Measurements from ENCODE around the gene TCOF1. TPM values are rescaled to one million over a fixed set of nuclear protein-coding genes. Genes with fewer than 3 reads are reported as not detected.

Gene TCOF1
- total and polyA plus RNA-seq, 2 donors (not counting 3 experiments of a cell fraction or from before 2014, with no cell fraction given), result 11.2 to 52.0 TPM

GRCh38 chr5:150321784-150322183 is 35.7 kb upstream of the TCOF1 start:
- CTCF ChIA-PET, result no interaction called here
- Histone ChIP-seq H2AFZ (ENCODE audit: low read depth, low read length) (no peak overlapping the region), H3K36me3 (ENCODE audit: control insufficient read depth in 2 of 2, extremely low read depth in 1 of 2, insufficient read depth in 2 of 2, low read length in 2 of 2) (no peaks in the 10 kb centered on the region), H4K20me1 (replicated peaks; ENCODE audit: control insufficient read depth, extremely low read depth, insufficient read depth, low read length) (no peaks in the 10 kb centered on the region), H3K27me3 (ENCODE audit: control insufficient read depth in 2 of 2, insufficient read depth in 2 of 2, low read length in 2 of 2) (peaks cover 0 to 3% of the 10 kb centered on the region in 2 experiments), H3K9me1 (replicated peaks; ENCODE audit: control insufficient read depth, extremely low read depth, insufficient read depth, low read length) (no peaks in the 10 kb centered on the region), H3K9ac (replicated peaks; ENCODE audit: extremely low read depth, insufficient read depth, low read length) (no peak overlapping the region), H3K4me1 (ENCODE audit: control insufficient read depth, extremely low read depth, insufficient read depth, low read length) (peaks cover 24% of the 10 kb centered on the region), H3K4me2 (ENCODE audit: insufficient read depth, low read length) (no peak overlapping the region), H3K79me2 (ENCODE audit: control insufficient read depth, insufficient read depth, low read length) (no peaks in the 10 kb centered on the region), H3K27ac (ENCODE audit: insufficient read depth, low read depth, low read length) (no peak overlapping the region), H3K4me3 (replicated peaks in 1 of 3; ENCODE audit: insufficient read depth in 1 of 3, low read depth in 1 of 3, low read length in 3 of 3) (no peak overlapping the region), H3K9me3 (replicated peaks; ENCODE audit: control insufficient read depth, insufficient read depth, low read length) (no peaks in the 10 kb centered on the region)
- dilution Hi-C loops (cut with MboI; ENCODE audit: extremely low pct_ligation_motif_present, low sequenced_read_pairs) (no loop called here), intact Hi-C loops (cut with micrococcal nuclease) (no loop called here)
- TF ChIP-seq CTCF (IDR thresholded peaks at IDR 0.05; ENCODE audit: extremely low read depth in 1 of 2, insufficient read depth in 1 of 2, low read depth in 1 of 2, low read length in 2 of 2) (no peak), FOS (IDR thresholded peaks at IDR 0.05; ENCODE audit: borderline replicate concordance, insufficient read depth, low read length) (no peak), GATA2 (IDR thresholded peaks at IDR 0.05; ENCODE audit: insufficient read depth, insufficient read length, low read depth, low read length) (no peak), EZH2 (IDR thresholded peaks at IDR 0.05; ENCODE audit: borderline replicate concordance, low read depth, low read length, severe bottlenecking) (no peak), JUN (IDR thresholded peaks at IDR 0.05; ENCODE audit: borderline replicate concordance, insufficient read depth, insufficient read length, low read depth) (no peak), POLR2A (IDR thresholded peaks at IDR 0.05; ENCODE audit: low read depth, low read length) (no peak), MYC (IDR thresholded peaks at IDR 0.05; ENCODE audit: low read depth, low read length) (no peak), MAX (IDR thresholded peaks at IDR 0.05; ENCODE audit: insufficient read depth, insufficient read length) (no peak), POLR2AphosphoS5 (IDR thresholded peaks at IDR 0.05; ENCODE audit: insufficient read depth, low read depth, low read length) (no peak)
- BruUV-seq (replicated peaks), result no TSS peak
- DNase-seq (ENCODE audit: low read depth, low spot score) (no peak), FAIRE-seq (no peak)
- POLR2A ChIA-PET, result no interaction called here

Data from endothelial cell of umbilical vein (primary cell).